NOMO-1 (cell line): ENCODE measurements around the gene DMRT2.

Experiments used
- DNase-seq, 2 experiments: peaks; one replicate each; lab custom pipeline; 2025; ENCODE audit not compliant: unreplicated experiment in 2 of 2; lab: John Stamatoyannopoulos, UW

DMRT2 gene

DNA sequence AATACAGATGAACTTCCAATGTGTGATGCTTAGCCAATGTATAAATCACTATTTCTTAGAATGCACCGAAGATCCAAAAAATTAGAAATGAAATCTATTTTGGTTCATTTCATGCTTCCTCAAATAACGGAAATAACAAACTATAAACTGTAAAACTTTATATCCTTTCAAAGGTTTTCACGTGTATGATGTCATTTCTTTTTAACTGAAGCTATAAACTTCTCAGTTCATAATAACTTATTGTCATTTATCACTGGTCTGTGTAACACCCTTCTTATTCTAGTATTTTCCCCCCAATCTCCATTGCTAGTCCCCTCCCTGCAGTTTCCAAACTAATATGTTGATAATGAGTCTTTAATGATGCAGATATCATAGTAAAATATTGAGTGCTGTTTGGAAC is 36.4 kb downstream of the DMRT2 start:
- DNase-seq, result no peak

DNA sequence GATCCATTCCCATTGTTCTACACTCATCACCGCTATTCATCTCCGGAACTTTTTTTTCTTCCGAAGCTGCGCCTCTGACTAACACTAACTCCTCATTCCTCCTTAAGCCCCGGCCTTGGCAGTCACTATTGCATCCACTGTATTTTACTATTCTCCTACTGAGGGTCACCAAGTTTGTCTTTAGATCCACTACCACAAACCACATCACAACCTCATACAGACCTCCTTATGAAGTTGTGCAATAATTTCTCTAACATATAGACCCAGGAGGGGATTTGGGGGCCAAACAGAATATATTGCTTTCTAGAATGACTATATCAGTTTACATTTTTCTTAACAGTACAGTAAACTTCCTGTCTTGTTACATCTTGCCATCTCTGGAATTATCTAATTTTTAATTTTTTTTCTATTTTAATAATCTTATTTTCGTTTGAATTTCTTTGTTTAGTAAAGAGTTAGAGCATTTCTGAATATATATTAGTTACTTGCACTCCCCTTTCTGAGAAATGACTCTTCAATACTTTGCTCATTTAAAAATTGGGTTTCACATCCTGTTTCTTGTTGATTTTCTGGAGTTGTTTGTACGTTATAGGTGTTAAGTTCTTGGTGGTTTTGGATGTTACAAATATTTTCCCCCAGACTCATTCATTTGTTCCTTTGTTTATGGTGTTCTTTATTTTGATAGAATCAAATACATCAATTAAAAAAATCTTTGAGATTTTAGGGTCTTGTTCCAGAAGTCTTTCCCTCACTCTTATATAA is 37.1 kb downstream of the DMRT2 start:
- no peak for DNase-seq

DNA sequence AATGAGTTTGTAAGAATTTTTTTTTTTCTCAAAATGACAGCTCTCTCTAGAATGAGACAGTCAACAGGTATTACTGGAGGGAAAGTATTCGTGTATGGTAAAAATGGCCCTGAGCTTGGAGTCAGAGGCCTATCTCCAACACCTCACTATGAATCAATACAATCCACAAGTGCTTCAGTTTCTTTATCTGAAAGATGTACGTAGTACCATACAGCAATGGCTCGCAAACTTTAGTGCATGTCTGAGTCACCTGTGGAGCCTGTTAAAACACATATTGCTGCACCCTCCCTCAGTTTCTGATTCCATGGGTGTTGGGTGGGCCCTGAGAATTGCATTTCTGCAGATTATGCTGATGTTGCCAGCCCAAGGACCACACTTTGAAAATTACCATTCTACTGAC is 44.6 kb downstream of the DMRT2 start:
- no peak for DNase-seq

DNA sequence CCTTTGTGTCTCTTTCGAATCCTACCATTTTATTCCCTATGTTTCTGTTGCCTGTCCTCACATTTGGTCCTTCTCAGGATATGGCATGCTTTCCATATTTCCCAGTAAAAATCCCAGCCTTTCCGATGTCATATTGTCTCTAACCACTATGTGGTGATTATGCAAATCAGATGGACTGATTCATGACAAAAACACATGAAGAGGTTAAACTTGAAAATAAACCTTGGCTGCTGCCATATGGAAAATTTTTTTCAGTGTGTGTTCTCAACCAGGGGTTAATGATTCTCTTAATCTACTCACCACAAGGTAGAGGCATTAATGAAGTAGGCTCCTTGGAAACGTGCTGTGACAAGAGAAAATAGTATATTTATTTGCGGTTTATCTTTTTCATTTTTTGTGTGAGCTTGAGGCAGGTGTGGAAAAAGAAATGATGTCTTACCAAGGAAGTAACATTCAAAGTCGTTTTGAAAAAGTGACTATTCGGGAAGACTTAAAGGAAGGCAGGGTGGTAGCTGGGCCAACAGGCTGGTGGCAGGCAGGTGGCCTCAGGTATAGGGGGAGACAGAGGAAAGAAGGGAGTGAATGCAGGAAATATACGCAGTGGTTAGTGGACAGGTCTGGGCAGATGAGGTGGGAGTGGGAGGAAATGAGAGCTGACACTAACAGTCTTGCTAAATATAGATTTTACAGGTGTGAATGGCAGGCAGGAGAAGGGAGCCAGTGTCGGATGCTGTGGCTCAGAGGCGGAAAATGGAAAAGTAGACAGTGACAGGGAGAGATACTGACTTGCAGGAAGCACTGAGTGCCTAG is 46.2 kb downstream of the DMRT2 start:
- no peak for DNase-seq

DNA sequence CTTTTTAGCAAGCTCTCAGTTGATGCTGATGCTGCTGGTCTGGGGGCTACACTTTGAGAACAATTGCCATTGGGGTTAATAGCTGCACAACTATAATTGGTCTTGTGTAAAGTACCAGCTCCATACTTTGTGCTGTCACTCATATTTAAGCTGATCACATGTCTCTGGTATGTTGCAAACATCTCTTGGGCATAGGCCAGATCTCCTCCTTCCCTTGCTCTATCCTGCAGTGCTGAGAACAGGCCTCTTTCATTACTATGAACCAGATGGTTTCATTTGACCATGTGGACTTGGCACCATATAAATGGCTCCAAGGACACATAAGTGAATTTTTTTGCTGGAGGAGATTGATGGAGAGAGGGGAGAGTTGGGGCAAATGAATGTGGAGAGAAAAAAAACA is 48.4 kb downstream of the DMRT2 start:
- DNase-seq, result no peak

DNA sequence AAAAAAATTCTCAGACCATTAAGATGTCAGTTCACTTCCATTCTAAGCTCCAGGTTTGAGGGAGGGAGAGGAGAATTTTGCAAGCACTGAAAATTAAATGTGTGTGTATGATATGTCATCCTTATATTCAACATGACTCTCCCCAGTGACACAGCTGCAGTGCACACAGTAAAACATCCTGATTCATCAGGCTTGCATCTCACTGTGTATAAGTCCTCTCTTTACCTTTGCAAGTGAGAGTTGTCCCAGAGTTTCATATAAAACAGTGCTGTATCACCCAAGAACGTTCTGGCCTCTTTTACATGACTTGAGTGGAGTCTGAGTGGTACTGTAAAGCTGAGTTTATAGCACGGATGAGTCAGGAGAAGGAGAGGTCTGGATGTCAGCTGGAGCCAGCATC is 50.0 kb downstream of the DMRT2 start:
- DNase-seq, result no peak

DNA sequence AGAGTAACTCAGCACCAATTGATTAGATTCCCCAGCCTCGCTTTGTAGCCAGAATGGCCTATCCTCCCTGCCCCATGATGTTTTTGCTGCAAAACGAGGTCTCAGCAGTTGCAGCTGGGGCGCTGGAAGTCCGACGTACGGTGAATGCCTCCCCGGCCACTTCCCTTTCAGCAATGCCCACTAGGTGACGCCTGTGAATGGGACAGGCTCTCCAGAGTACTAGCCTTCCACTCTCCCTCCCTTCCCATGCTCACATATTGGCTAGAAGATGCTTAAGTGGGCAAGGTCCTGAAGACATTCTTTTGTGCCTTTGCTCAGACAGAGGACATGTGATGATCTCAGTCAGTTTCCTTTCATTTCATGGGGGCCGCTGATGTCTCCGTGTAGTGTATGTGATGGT is 50.8 kb downstream of the DMRT2 start:
- DNase-seq, result peak in 1 of 2 experiments; percentile 12

DNA sequence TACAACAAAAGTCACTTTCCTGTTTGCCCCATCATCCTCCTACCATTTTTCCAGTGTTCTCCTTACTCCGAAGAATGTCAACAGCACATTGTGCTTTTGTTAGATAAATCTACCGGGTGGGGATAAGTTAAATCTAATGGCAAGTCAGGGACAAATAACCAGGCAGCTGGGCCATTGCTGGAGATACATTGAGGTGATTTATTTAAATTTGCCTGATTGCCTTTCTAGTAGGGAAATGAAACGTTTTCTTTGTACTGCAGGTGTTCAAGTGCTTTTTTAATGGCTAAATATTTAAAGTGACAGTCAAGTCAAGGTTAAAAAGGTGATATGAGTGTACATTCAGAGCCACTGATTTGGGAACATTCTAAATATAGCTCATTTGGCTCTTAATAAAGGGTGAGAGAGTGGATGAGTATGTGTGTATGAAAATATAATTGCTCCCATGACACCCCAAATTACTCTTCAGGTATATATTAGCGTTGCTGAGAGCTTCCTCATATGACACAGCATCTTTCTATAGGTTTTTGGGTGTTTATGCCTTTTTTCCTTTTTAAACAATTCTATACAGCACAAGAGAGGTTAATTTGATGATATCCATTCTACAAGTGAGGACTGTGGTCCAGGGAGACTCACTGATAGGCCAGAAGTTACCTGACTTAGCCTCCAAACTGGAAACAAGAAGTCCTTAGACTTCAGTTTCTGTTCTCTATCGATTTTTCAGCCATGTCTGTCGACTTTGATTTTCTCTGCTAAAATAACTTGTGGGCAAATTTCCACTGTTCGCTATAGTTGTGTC is 51.9 kb downstream of the DMRT2 start:
- DNase-seq, result no peak

DNA sequence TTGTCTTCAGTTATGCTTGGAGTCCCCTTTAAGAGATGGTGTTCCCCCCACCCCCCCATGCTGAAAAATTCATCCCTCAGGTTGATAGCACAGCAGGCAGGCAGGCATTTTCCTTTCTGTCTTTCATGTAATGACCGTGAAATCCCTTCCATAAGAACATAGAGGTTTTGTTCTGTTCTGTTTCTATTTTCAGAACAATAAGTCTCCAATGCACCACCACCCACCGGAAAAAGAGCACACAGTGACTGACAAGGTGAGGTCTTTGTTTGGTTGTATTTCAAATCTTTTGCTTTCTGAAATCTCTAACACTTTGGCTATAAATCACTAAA is 52.4 kb downstream of the DMRT2 start:
- DNase-seq, result no peak
